Suppressor macrophage treated with lipopolysaccharide for 4 hours (primary cell): Measurements from ENCODE around the gene HLA-G.
A peak's percentile ranks its signal among the peaks of the same experiment; 100 is the strongest.
"Not testable (repeated sequence)": the region's sequence is repeated elsewhere in the genome, so short reads cannot be mapped to it uniquely, and the experiment has no call there.

ENCODE experiments used
- DNase-seq: peaks from one replicate; pipeline ENCODE4 v3.0.0-alpha.2; 2020

HLA-G gene

GRCh38 chr6:29827579-29828470 lies at the start of gene HLA-G:
Gene HLA-G (plus strand): TSS chr6:29827825. CDS start chr6:29827845, 20 bp downstream.
- DNase-seq, result peak; percentile 12

GRCh38 chr6:29780019-29780698 lies 47.5 kb upstream of the HLA-G start:
- DNase-seq, result not testable (repeated sequence)

- no peak for DNase-seq
Observed at GRCh38 chr6:29789176-29789575, 38.4 kb upstream of the HLA-G start.

GRCh38 chr6:29790626-29791025 lies 37.0 kb upstream of the HLA-G start:
- no peak for DNase-seq

GRCh38 chr6:29791162-29791561 lies 36.5 kb upstream of the HLA-G start:
- no peak for DNase-seq

GRCh38 chr6:29791786-29792122 lies 35.9 kb upstream of the HLA-G start:
- DNase-seq, result no peak

- peak; percentile 84 for DNase-seq
Observed at GRCh38 chr6:29792123-29793035, 35.2 kb upstream of the HLA-G start.

GRCh38 chr6:29793036-29793356 lies 34.6 kb upstream of the HLA-G start:
- DNase-seq, result no peak

- no peak for DNase-seq
Observed at GRCh38 chr6:29793796-29794195, 33.8 kb upstream of the HLA-G start.

- DNase-seq, result no peak
Observed at GRCh38 chr6:29796026-29796425, 31.6 kb upstream of the HLA-G start.

GRCh38 chr6:29797135-29797534 lies 30.5 kb upstream of the HLA-G start:
- DNase-seq, result peak; percentile 91

GRCh38 chr6:29797966-29798365 lies 29.7 kb upstream of the HLA-G start:
- DNase-seq, result no peak

- DNase-seq, result no peak
Observed at GRCh38 chr6:29800254-29800653, 27.4 kb upstream of the HLA-G start.

- no peak for DNase-seq
Observed at GRCh38 chr6:29806387-29806786, 21.2 kb upstream of the HLA-G start.

- DNase-seq, result no peak
Observed at GRCh38 chr6:29809249-29809648, 18.4 kb upstream of the HLA-G start.

GRCh38 chr6:29810371-29810770 lies 17.3 kb upstream of the HLA-G start:
- no peak for DNase-seq

- no peak for DNase-seq
Observed at GRCh38 chr6:29811377-29811776, 16.2 kb upstream of the HLA-G start.

GRCh38 chr6:29813066-29813465 lies 14.6 kb upstream of the HLA-G start:
- DNase-seq, result no peak

GRCh38 chr6:29813809-29814208 lies 13.8 kb upstream of the HLA-G start:
- DNase-seq, result peak; percentile 16

GRCh38 chr6:29814379-29815117 lies 13.1 kb upstream of the HLA-G start:
- no peak for DNase-seq

- no peak for DNase-seq
Observed at GRCh38 chr6:29815118-29815750, 12.4 kb upstream of the HLA-G start.

- DNase-seq, result no peak
Observed at GRCh38 chr6:29816030-29816429, 11.6 kb upstream of the HLA-G start.
